Chondrocyte (in vitro differentiated cells): ENCODE measurements around the gene HMGXB3. TPM values are rescaled to one million over a fixed set of nuclear protein-coding genes. Genes with fewer than 3 reads are reported as not detected.

ENCODE experiments used
- DNase-seq: peaks from one replicate; pipeline ENCODE4 v3.0.0; 2021; ENCODE audit warnings: mixed read lengths, low spot score
- H3K27ac Mint-ChIP-seq: one replicate; pipeline ENCODE4 v1.8.0; 2021; ENCODE audit warnings: mild to moderate bottlenecking, moderate library complexity, mixed read lengths; ENCODE audit not compliant: unreplicated experiment
- H3K27me3 Mint-ChIP-seq: 2 replicates; pipeline ENCODE4 v1.8.0; 2021; ENCODE audit warnings: low read depth, mixed read lengths
- H3K36me3 Mint-ChIP-seq: 2 replicates; pipeline ENCODE4 v1.8.0; 2021; ENCODE audit warnings: low read depth, mixed read lengths
- H3K4me1 Mint-ChIP-seq: 2 replicates; pipeline ENCODE4 v1.8.0; 2021; ENCODE audit warnings: low read depth, mild to moderate bottlenecking, mixed read lengths
- H3K4me3 Mint-ChIP-seq: one replicate; pipeline ENCODE4 v1.8.0; 2021; ENCODE audit warnings: mild to moderate bottlenecking, moderate library complexity, mixed read lengths; ENCODE audit not compliant: unreplicated experiment
- H3K9me3 Mint-ChIP-seq: 2 replicates; pipeline ENCODE4 v1.8.0; 2021; ENCODE audit warnings: low read depth, mixed read lengths
- CTCF ChIP-seq: fragments of 200-600 bp; sonication (generic); IDR thresholded peaks from 2 replicates; pipeline ENCODE4 v1.5.0; 2021; ENCODE audit warnings: antibody characterized with exemption, mild to moderate bottlenecking, moderate library complexity
- long read RNA-seq: library from polyadenylated mRNA; stranded (forward); transcript quantifications from one replicate; pipeline ENCODE4 v2.0.0, GENCODE V29; 2021
- total RNA-seq: library from RNA; stranded (reverse); gene quantifications from 3 replicates; pipeline ENCODE4 v1.2.1, GENCODE V29; 2021

The HMGXB3 gene
- 40.7 to 57.9 TPM (median 44.2 TPM) in 3 replicates for total RNA-seq
- long read RNA-seq, full-length matches to known transcripts = 32 of 45 reads
- long read RNA-seq, partial matches to known transcripts = 6 of 45 reads
- long read RNA-seq, other reads (novel, unspliced or antisense) = 7 of 45 reads

GRCh38 chr5:150000256-150000989 is at the start of gene HMGXB3, which contains the start of gene TIGD6:
Gene HMGXB3, plus strand, starts transcription at chr5:150000739. Its CDS starts 4,114 bp downstream, at chr5:150004853.
Gene TIGD6, minus strand, starts transcription at chr5:150000654. Its CDS starts 4,306 bp downstream, at chr5:149996348.
- TF ChIP-seq CTCF = peak; percentile 39
- Mint-ChIP-seq H3K27ac (peak within 1 kb of the TSS; percentile 95), H3K36me3 (peaks cover 7% of the 10 kb centered on the region), H3K9me3 (no peaks in the 10 kb centered on the region), H3K4me3 (peak within 1 kb of the TSS; percentile 85), H3K27me3 (no peaks in the 10 kb centered on the region), H3K4me1 (peaks cover 45% of the 10 kb centered on the region)
- DNase-seq = peak; percentile 98

GRCh38 chr5:149951138-149951749 is 49.3 kb upstream of the HMGXB3 start:
- TF ChIP-seq CTCF = no peak
- Mint-ChIP-seq H3K4me1 (no peaks in the 10 kb centered on the region), H3K4me3 (no peak overlapping the region), H3K27me3 (peaks cover 3% of the 10 kb centered on the region), H3K27ac (no peak overlapping the region), H3K9me3 (no peaks in the 10 kb centered on the region), H3K36me3 (no peaks in the 10 kb centered on the region)
- DNase-seq = no peak

GRCh38 chr5:149953436-149954121 is 47.0 kb upstream of the HMGXB3 start:
- TF ChIP-seq CTCF = no peak

GRCh38 chr5:149954798-149955197 is 45.7 kb upstream of the HMGXB3 start:
- Mint-ChIP-seq H3K9me3 (no peaks in the 10 kb centered on the region), H3K36me3 (no peaks in the 10 kb centered on the region), H3K27me3 (no peaks in the 10 kb centered on the region), H3K4me3 (no peak overlapping the region), H3K4me1 (peaks cover 9% of the 10 kb centered on the region), H3K27ac (no peak overlapping the region)
- no peak for DNase-seq
- no peak for TF ChIP-seq CTCF

More at GRCh38 chr5:149953436-149954121, 47.0 kb upstream of the HMGXB3 start:
- no peaks in the 10 kb centered on the region for H3K36me3 Mint-ChIP-seq
- peaks cover 2% of the 10 kb centered on the region for H3K4me1 Mint-ChIP-seq
- DNase-seq = no peak
- H3K4me3 Mint-ChIP-seq = no peak overlapping the region
- no peaks in the 10 kb centered on the region for H3K27me3 Mint-ChIP-seq
- H3K9me3 Mint-ChIP-seq = no peaks in the 10 kb centered on the region
- no peak overlapping the region for H3K27ac Mint-ChIP-seq

GRCh38 chr5:149956685-149957084 is 43.9 kb upstream of the HMGXB3 start:
- no peak for DNase-seq
- no peaks in the 10 kb centered on the region for H3K36me3 Mint-ChIP-seq
- H3K9me3 Mint-ChIP-seq = no peaks in the 10 kb centered on the region
- no peak overlapping the region for H3K27ac Mint-ChIP-seq
- no peak for TF ChIP-seq CTCF
- H3K4me1 Mint-ChIP-seq = peaks cover 20% of the 10 kb centered on the region
- no peak overlapping the region for H3K4me3 Mint-ChIP-seq
- no peaks in the 10 kb centered on the region for H3K27me3 Mint-ChIP-seq
